NCI-H526 treated with DMSO at 0.1 percent for 48 hours (cell line): Measurements from ENCODE around the gene MGMT.

Experiments used
- DNase-seq: peaks from one replicate; lab custom pipeline; 2025; lab: John Stamatoyannopoulos, UW

MGMT gene

GRCh38 chr10:129593953-129594352 lies 126.9 kb downstream of the MGMT start:
- DNase-seq: no peak

DNA sequence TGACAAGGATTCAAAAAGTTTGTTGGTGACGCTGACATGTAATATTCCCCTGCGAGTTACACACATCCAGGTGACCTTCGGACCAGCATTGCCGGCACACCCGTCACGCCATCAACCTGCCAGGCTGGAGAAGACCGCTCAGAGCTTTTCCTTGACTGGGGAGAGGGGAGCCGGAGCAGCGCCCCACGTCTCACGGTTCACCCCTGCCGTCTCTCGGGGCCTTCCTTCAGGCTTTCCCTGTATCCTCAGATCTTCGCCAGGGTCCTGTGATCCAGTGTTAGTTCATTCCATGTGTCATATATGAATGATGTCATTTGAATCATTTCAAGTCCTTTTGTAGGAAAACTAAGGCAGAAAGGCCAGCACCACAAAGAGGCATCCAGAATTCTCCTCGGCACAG lies 127.8 kb downstream of the MGMT start:
- DNase-seq: no peak

DNA sequence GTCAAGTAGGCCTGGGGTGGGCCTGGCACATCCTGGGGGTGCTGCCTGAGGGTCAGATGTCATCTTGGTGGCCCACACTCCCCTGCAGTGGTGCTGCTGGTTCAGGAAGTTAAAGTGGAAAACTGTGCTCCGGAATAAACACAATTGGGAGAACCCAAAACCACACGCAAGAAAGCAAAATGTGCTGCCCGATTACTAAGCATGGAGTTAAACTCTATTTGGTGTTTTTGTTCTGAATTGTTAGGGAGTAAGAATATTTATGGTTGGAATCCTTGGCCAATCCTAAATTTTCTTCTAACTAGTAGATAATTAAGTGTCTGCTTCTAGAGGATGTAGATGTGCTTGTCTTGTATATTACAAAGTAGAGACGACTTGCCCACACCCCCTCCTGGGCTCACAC lies 131.4 kb downstream of the MGMT start:
- no peak for DNase-seq

GRCh38 chr10:129599160-129599559 lies 132.1 kb downstream of the MGMT start:
- DNase-seq: no peak

- DNase-seq: no peak
Observed at GRCh38 chr10:129601737-129602136, 134.7 kb downstream of the MGMT start.

DNA sequence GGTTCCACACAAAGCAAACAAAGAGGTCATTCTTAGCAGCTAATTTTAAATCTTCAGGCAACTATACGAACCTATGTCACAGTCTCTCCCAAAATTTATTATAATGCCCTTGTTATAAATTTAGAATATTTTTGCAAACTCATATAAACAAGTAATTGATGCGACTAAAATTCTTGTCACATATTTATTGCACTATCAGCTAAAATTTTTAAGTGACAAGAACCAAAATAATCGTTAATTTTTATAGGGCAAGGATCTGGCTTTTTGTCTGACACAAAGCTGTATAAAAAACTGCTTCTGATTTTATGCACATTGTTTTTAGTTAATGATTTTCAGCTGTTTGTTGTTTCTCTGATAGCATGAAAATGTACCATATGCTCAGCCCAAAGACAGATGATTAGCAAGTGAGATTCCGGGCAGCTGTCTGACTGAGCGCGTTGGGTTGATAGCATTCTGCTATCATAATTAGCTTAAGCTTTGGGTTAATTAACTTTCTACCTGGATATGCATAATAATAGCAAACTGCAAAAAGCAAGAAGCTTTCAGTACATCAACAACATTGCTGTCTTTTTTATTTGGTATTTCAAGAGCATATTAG lies 136.0 kb downstream of the MGMT start:
- DNase-seq: no peak

GRCh38 chr10:129604333-129605032 lies 137.4 kb downstream of the MGMT start:
- no peak for DNase-seq

DNA sequence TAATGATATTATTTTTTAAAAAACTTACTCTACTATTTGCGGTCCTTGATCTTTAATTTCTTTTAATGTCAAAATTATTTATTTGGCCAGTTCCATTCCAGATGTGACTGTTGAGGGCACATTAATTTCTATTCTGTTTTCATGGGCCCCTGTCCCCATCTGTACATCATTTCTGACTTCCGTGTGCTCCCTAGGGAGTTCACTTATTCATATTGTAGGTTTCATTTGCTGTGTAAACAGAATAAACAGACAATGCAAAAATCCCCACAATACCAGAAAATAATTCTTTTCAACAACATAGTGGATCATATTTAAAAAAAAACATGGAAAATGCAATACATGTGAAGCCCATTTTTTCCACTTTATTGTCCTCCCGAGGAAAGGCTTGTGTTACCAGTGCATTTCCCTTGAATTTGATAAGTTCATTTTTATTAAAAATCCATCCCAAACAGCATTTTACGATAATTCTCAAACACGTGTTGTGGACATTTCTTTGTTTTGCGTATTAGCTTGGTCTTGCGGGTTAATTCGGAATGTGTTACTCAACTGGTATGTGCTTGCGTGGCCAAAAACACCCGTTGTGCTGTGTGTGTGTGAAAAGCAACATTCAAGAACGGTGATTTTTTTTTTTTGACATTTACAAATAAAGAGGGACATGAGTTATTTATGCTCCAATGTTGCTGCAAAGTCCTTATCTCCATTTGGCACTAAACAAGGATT lies 138.4 kb downstream of the MGMT start:
- DNase-seq: peak; percentile 26

DNA sequence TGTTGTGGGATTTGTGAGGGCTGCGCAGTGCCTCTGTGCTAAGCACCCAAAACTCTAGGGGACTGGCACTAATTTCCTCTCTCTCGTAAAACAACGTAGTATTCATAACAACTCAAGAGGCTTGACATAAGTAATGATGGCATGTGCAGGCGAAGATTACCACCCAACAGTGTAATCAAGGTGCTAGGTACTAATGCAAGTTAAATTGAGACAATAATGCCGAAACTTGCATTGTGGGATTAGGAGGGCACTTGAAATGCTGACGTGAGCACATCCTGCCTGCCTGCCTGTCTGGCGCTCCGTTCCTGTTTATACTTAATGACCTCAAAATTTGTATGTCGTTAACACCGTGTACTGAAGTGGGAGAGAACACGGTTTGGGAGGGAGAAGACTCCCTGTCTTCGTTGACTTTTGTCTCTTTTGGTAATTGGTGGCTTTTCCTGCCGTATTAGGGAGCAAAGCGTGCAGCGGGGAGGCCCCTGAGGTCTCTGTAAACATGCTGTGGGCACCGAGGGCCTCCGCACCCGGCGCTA lies 139.0 kb downstream of the MGMT start:
- peak; percentile 96 for DNase-seq

- DNase-seq: no peak
Observed at GRCh38 chr10:129607607-129608109, 140.6 kb downstream of the MGMT start.

DNA sequence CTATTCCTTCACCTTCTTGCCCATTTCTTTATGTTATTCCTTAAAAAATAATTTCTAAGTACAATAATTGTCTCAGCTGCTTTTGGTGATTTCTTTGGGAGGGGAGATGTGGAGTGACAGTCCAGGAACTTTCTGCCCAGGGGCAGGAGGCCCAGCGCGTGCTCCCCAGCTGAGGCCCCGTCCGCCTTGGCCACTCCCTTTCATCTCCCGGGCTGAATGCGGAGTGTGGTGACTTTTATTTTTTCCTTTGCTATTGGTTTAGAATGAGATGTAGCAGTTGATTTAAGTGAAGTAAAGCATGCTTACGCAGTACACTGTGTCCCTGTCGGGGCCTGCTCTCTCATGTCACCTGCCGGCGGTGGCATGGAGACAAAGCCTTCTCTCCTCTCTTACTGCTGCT lies 141.6 kb downstream of the MGMT start:
- DNase-seq: peak; percentile 5

GRCh38 chr10:129609551-129609950 lies 142.5 kb downstream of the MGMT start:
- DNase-seq: no peak

DNA sequence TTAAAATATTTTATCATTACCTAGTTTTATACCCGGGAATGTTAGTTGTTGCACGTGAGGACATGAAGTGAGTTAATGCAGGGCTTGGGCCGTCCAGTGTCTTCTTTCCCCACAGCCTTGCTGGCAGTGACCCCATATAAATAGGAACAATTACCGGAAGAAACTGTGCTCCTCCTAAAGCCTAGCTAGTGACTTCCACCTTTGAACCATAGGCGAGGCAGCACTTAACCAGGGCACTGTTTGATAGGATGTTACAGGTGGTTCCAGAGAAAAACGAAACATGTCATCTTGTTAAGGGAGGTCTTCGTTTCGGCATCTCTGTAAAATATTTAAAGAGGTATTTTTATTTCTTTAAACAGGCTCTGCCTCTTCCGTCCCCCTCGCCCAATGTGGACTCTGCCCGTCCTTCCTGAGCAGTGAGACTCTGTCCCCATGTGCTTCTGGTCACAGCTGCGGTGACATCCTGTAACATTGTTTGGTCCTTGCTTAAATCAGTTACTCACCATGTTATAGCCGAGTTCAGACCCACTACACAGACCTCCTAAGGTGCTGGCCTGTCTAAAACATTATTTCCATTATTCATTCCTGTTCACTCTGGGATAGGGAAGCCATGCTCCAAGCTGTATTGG lies 145.6 kb downstream of the MGMT start:
- DNase-seq: no peak

DNA sequence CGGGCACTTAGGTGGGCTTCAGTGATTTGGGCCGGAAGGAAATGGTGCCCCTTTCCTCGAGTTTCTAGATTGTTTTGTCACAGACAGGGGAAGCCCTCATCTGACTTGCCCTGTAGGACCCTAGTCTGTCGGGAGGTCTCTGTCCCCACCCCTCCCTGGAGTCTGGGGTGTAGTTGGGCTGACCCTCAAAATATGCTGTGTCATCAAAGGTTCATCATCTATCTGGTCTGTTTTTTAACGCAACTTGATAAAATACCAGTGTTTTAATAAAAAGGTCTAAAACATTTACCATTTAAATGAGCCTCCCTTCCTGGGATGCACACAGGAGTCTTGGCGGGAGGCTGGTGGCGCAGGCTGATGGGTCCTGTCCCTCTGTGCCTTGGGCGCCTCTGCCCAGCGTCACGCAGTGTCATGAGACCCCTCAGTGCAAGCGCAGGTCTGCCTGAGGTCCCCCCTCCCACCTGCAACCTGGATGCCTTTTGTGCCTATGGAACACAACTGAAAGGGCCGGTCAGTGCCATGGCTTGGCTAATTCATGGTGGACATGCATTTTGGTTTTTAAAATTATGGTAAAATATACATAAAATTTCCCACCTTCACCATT lies 146.4 kb downstream of the MGMT start:
- DNase-seq: no peak

GRCh38 chr10:129614341-129614740 lies 147.3 kb downstream of the MGMT start:
- DNase-seq: no peak

DNA sequence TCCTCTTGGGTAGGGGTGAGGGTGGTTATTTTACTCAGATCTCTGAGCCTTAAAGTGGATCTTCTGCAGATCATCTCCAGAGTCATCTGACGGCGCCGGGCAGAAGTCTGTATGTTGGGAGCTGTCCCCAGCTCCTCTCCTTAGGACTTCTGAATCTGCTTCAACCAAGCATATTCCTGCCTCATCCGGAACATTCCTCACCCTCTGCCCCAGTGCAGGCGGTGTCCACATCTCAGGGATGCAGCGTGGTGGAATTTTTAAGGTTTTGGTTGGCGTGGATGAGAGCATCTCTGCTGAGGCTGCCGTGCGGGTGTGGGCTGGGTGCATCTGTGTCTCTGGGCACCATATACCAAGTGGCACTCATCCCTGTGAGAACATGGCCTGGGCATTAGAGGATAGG lies 148.3 kb downstream of the MGMT start:
- DNase-seq: no peak

- DNase-seq: no peak
Observed at GRCh38 chr10:129615921-129616525, 149.0 kb downstream of the MGMT start.

GRCh38 chr10:129617768-129618167 lies 150.7 kb downstream of the MGMT start:
- DNase-seq: no peak

DNA sequence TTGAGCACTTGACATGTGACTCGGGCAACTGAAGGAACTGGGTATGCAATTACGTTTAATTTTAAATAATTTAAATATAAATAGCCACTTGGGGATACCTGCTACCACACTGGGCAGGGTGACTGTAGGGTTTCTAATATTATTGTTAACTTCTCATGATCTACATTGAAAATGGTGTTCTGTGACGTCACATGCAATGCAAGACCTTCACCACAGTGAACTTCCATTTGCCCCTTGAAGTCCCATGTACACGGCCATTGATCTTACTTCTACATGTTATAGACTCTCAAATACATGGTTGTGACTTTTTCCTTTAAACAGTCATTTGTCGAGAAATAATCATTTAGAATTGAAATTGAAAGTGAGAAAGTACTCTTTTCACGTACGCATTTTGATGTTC lies 154.0 kb downstream of the MGMT start:
- DNase-seq: no peak

- no peak for DNase-seq
Observed at GRCh38 chr10:129621693-129622092, 154.7 kb downstream of the MGMT start.

GRCh38 chr10:129622291-129622690 lies 155.2 kb downstream of the MGMT start:
- no peak for DNase-seq

GRCh38 chr10:129622736-129623135 lies 155.7 kb downstream of the MGMT start:
- DNase-seq: no peak
